ENCODE data around the gene INTS6. TPM values are rescaled to one million over a fixed set of nuclear protein-coding genes. Genes with fewer than 3 reads are reported as not detected.

The INTS6 gene
- total RNA-seq, 4 donors from 2014 or later, result 34.3 to 56.9 (median 53.0) TPM

DNA sequence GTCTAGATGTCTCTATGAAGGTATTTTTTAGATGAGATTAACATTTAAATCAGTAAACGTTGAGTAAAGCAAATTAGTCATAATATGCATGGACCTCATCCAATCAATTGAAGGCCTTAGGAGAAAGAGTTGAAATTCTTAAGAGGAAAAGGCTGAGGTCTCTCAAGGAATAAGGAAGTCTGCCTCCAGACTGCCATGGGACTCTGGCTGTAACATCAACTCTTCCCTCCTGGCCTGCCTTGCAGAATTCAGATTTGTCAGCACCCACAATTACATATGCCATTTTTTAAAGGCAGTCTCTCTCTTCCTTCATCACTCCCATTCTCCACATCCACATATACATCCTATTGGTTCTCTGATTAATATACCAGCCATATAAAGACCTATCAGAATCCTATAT, 28.8 kb upstream of the INTS6 start:
- no peaks in the 10 kb centered on the region for H3K9me3 ChIP-seq
- H3K4me3 ChIP-seq, result no peak overlapping the region
- TF ChIP-seq, protein P1, sequence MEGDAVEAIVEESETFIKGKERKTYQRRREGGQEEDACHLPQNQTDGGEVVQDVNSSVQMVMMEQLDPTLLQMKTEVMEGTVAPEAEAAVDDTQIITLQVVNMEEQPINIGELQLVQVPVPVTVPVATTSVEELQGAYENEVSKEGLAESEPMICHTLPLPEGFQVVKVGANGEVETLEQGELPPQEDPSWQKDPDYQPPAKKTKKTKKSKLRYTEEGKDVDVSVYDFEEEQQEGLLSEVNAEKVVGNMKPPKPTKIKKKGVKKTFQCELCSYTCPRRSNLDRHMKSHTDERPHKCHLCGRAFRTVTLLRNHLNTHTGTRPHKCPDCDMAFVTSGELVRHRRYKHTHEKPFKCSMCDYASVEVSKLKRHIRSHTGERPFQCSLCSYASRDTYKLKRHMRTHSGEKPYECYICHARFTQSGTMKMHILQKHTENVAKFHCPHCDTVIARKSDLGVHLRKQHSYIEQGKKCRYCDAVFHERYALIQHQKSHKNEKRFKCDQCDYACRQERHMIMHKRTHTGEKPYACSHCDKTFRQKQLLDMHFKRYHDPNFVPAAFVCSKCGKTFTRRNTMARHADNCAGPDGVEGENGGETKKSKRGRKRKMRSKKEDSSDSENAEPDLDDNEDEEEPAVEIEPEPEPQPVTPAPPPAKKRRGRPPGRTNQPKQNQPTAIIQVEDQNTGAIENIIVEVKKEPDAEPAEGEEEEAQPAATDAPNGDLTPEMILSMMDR (IDR thresholded peaks at IDR 0.05), result no peak
- no peak for DNase-seq
- intact Hi-C loops (cut with DNase I; ENCODE audit: low total_unique reads), result no loop called here
- H3K27me3 ChIP-seq, result no peaks in the 10 kb centered on the region
- no peak overlapping the region for H3K27ac ChIP-seq
- no peaks in the 10 kb centered on the region for H3K36me3 ChIP-seq
- no peaks in the 10 kb centered on the region for H3K4me1 ChIP-seq

DNA sequence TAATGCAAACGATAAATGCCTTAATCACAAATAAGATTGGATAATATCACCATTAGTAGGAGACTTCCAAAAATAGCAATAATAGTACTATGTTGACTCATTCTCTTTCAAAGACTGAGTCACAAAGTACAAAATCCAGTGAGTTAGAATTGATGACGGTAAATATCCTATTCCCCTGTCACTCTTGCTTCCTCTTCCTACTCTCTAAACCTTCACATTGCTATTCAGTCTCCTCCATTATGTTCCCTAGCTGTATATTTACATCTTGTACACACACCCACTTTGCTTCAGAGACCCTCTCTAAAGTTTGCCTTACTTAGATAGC, 26.3 kb upstream of the INTS6 start:
- intact Hi-C loops (cut with DNase I; ENCODE audit: low total_unique reads), result no loop called here
- no peak for TF ChIP-seq POLR2A (IDR thresholded peaks at IDR 0.05)
- TF ChIP-seq, protein P1 (IDR thresholded peaks at IDR 0.05), result no peak
- DNase-seq, result no peak
- no peak overlapping the region for H3K4me3 ChIP-seq
- no peaks in the 10 kb centered on the region for H3K9me3 ChIP-seq
- no peak overlapping the region for H3K27ac ChIP-seq
- H3K27me3 ChIP-seq, result no peaks in the 10 kb centered on the region
- H3K4me1 ChIP-seq, result no peaks in the 10 kb centered on the region
- H3K36me3 ChIP-seq, result no peaks in the 10 kb centered on the region

DNA sequence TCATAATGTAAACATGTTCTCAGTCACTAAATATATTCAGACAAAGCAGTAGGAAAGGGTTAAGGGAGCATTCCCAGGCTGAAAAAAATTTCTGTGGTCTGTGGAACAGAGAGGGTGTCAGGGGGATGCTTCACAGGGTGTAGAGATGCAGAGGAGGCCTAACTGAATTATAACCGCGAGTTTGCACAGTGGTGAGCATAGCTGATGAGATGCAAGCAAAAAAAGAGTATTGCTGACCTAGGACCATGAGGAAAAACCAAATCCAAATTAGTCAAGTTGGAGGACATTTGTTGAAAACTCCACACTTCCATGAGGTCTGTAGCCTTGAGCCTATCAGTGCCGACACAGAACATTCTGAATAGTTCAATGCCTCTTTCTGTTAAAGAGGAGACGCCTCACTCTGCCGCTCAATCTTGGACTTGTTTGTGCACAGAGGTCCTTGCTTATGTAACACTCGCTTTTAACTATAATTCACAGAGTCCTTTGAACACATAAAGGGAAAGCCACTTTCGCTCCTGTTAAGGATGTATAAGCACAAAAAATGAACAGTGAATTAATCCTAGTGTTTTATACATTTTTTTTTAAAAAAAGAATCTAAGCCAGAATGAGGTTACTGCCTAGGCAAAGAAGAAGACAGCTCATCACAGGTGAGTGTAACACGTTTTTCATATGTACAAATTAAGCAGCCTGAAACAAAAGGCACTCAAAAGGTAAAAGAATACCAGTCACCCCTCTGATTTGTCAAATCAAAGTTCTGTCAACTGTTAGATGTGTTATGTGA, 25.8 kb upstream of the INTS6 start:
- Histone ChIP-seq H3K4me3 (no peak overlapping the region), H3K27ac (no peak overlapping the region), H3K4me1 (no peaks in the 10 kb centered on the region), H3K9me3 (no peaks in the 10 kb centered on the region), H3K36me3 (no peaks in the 10 kb centered on the region), H3K27me3 (no peaks in the 10 kb centered on the region)
- TF ChIP-seq, protein P1 (IDR thresholded peaks at IDR 0.05), result no peak
- TF ChIP-seq POLR2A (IDR thresholded peaks at IDR 0.05), result no peak
- DNase-seq, result no peak
- intact Hi-C loops (cut with DNase I; ENCODE audit: low total_unique reads), result no loop called here

DNA sequence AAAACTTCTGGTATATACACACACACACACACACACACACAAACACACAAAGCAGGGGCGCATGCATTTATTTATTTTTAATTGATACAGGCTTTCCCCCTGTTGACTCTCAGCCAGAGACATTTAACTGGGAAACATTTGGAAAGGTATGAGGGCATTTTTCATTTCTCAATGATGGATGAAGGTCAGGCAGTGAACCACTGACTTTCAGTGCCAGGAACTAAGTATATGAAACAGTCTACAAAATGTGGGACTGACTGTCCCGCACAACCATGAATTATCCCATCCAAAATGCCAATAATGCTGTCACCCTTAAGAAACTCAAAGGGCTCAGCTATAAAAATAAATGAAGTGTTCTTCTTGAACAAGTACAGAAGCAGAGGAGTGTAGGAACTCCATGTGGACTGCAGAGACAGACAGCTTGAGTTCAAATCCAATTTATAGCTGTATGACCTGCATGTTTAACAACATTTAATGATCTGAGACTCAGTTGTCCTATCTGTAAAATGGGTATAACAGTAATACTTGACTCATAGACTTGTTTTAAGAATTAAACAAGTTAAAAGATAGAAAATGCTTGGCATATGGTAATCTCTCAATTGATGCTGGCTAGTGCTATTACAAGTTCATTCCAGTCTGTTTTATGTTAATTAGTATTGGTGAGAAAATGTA, 25.0 kb upstream of the INTS6 start:
- no peak for TF ChIP-seq POLR2A (IDR thresholded peaks at IDR 0.05)
- TF ChIP-seq, protein P1 (IDR thresholded peaks at IDR 0.05), result no peak
- DNase-seq, result no peak
- H3K4me3 ChIP-seq, result no peak overlapping the region
- H3K27ac ChIP-seq, result no peak overlapping the region
- intact Hi-C loops (cut with DNase I; ENCODE audit: low total_unique reads), result no loop called here
- H3K4me1 ChIP-seq, result no peaks in the 10 kb centered on the region
- H3K36me3 ChIP-seq, result no peaks in the 10 kb centered on the region
- no peaks in the 10 kb centered on the region for H3K27me3 ChIP-seq
- H3K9me3 ChIP-seq, result no peaks in the 10 kb centered on the region

DNA sequence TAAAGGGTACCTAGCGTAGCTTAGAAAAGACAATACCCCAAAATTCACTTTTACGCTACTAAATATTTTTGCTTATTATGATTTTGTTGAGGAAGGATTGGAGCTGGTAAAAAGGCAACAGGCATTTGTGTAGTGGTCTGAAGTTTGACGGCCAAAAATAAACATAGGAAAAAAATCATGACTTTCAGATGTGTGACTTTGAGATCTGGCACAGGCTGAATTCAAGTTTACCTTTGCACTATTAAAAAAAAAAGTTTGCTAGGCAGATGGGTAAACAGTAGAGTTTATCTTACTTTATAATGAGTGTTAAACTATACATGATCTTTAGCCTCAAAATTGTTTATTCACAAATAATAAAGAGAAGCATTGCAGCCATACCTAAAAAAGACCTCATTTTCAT, 24.3 kb upstream of the INTS6 start:
- TF ChIP-seq POLR2A (IDR thresholded peaks at IDR 0.05), result no peak
- TF ChIP-seq, protein P1 (IDR thresholded peaks at IDR 0.05), result no peak
- DNase-seq, result no peak
- H3K4me1 ChIP-seq, result no peaks in the 10 kb centered on the region
- H3K27ac ChIP-seq, result no peak overlapping the region
- H3K9me3 ChIP-seq, result no peaks in the 10 kb centered on the region
- no peak overlapping the region for H3K4me3 ChIP-seq
- intact Hi-C loops (cut with DNase I; ENCODE audit: low total_unique reads), result no loop called here
- no peaks in the 10 kb centered on the region for H3K27me3 ChIP-seq
- H3K36me3 ChIP-seq, result no peaks in the 10 kb centered on the region
